ENCODE results near the gene IYD.

- no peak for TF ChIP-seq CTCF (IDR thresholded peaks at IDR 0.05 in 8 of 11, conservative IDR thresholded peaks at IDR 0.05 in 3 of 11)
- no peak for TF ChIP-seq POLR2A (IDR thresholded peaks at IDR 0.05)
Observed at GRCh38 chr6:150368762-150369161, at the start of gene IYD.
